Esophagus squamous epithelium (tissue), 4 donors: Measurements from ENCODE around the gene ENDOG.

Experiments used
- POLR2A ChIP-seq, 4 donors: fragments of 450-650 bp; IDR thresholded peaks; one replicate each; pipeline ENCODE4 v1.6.1; 2017; ENCODE audit warnings: antibody characterized with exemption in 4 of 4, mild to moderate bottlenecking in 4 of 4, moderate library complexity in 3 of 4
- TF ChIP-seq, protein P1 (sequence below), 6 experiments: fragments of 450-650 bp in 4 of 6; fragments of 200-600 bp in 2 of 6; sonication (generic) in 2 of 6; IDR thresholded peaks; one replicate each; pipeline ENCODE4 v1.5.1; 2016 to 2019; ENCODE audit warnings: antibody characterized with exemption in 6 of 6, mild to moderate bottlenecking in 4 of 6, moderate library complexity in 4 of 6

DNA sequence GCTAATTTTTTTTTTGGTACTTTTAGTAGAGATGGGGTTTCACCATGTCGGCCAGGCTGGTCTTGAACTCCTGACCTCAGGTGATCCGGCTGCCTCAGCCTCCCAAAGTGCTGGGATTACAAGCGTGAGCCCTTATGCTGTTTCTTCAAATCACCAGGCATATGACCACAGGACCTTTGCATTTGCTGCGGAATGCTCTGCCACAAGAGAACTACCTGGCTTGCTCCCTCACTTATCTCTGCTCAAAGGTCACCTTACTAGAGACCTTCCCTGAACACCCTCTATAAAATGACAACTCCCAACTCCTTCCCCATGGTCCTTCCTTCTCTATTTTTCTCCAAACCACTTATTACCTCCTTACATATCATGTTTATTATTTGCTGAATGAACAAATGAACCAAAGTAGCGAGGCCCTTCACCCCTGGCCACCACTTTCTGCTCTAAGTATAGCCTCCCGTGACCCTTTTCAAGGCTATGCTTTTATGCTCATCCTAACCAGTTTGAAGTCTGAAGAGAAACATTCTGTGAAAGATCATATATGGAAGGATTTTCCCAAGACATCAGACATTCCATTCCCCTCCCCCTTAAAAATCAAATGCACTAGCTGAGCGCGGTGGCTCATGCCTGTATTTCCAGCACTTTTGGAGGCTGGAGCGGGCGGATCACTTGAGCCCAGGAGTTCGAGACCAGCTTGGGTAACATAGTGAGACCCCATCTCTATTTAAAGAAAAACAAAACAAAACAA lies 47.8 kb upstream of the ENDOG start:
- TF ChIP-seq POLR2A (IDR thresholded peaks at IDR 0.05) = no peak
- TF ChIP-seq, protein P1, sequence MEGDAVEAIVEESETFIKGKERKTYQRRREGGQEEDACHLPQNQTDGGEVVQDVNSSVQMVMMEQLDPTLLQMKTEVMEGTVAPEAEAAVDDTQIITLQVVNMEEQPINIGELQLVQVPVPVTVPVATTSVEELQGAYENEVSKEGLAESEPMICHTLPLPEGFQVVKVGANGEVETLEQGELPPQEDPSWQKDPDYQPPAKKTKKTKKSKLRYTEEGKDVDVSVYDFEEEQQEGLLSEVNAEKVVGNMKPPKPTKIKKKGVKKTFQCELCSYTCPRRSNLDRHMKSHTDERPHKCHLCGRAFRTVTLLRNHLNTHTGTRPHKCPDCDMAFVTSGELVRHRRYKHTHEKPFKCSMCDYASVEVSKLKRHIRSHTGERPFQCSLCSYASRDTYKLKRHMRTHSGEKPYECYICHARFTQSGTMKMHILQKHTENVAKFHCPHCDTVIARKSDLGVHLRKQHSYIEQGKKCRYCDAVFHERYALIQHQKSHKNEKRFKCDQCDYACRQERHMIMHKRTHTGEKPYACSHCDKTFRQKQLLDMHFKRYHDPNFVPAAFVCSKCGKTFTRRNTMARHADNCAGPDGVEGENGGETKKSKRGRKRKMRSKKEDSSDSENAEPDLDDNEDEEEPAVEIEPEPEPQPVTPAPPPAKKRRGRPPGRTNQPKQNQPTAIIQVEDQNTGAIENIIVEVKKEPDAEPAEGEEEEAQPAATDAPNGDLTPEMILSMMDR (IDR thresholded peaks at IDR 0.05) = no peak
